ENCODE results near the gene LTF. TPM values are rescaled to one million over a fixed set of nuclear protein-coding genes. Genes with fewer than 3 reads are reported as not detected.

Gene LTF
- total RNA-seq, 4 donors from 2014 or later: 0.62 to 5.1 (median 1.1) TPM

DNA sequence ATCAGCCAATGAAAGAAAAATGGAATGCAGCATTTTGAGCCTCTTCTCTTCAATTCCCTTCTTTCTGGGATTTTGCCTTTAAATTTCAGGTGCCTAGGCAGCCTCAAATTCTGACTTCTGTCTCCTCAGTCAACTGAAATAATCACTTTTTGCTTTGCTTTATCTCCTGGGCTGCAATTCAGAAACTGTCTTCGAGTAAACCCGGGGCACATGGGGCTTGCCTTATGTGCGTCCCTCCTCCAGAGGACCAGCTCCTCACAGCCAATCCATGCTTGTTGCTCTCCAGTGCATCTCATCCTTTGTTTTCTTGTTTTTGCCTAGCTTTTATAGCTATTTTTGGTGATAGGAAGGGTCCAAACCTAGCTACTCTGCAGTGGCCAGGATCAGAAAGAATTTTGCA, 41.8 kb upstream of the LTF start:
- Histone ChIP-seq H3K4me3 (no peak overlapping the region), H3K4me1 (peaks cover 18 to 20% of the 10 kb centered on the region in 2 donors), H3K27me3 (no peaks in the 10 kb centered on the region), H3K36me3 (no peaks in the 10 kb centered on the region), H3K27ac (peak overlapping the region in 1 of 4 donors; percentile 10), H3K9me3 (no peaks in the 10 kb centered on the region)
- in situ Hi-C loops (cut with MboI; ENCODE audit: low sequenced_read_pairs in 4 of 4) (no loop called here), intact Hi-C loops (cut with DNase I; ENCODE audit: low total_unique reads) (no loop called here)
- no peak for ATAC-seq
- DNase-seq: no peak
- TF ChIP-seq POLR2A (IDR thresholded peaks at IDR 0.05): no peak

DNA sequence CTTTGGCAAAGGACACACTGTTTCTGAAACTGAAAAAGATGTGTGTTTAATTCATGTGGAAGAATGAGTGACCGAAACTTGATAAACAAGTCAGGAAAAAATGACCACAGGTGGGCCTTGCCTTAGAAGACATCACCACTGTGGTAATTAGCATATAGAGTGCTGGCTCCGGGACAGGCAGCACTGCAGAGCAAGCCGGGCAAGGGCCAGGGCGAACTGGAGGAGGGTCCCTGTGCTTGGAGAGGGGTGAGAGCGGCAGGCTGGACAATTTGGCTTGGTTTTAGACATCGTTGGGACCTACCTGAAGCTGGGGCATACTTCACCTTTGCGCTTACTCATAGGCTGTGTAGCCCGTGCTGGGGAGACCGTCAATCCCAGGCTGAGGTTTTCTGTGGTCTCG, 41.2 kb upstream of the LTF start:
- H3K27me3 ChIP-seq: no peaks in the 10 kb centered on the region
- no peak overlapping the region for H3K4me3 ChIP-seq
- H3K4me1 ChIP-seq: peaks cover 24 to 26% of the 10 kb centered on the region in 2 donors
- peak overlapping the region in 3 of 4 donors; percentile 10 to 13 (median 13) for H3K27ac ChIP-seq
- H3K36me3 ChIP-seq: no peaks in the 10 kb centered on the region
- TF ChIP-seq, protein P1, sequence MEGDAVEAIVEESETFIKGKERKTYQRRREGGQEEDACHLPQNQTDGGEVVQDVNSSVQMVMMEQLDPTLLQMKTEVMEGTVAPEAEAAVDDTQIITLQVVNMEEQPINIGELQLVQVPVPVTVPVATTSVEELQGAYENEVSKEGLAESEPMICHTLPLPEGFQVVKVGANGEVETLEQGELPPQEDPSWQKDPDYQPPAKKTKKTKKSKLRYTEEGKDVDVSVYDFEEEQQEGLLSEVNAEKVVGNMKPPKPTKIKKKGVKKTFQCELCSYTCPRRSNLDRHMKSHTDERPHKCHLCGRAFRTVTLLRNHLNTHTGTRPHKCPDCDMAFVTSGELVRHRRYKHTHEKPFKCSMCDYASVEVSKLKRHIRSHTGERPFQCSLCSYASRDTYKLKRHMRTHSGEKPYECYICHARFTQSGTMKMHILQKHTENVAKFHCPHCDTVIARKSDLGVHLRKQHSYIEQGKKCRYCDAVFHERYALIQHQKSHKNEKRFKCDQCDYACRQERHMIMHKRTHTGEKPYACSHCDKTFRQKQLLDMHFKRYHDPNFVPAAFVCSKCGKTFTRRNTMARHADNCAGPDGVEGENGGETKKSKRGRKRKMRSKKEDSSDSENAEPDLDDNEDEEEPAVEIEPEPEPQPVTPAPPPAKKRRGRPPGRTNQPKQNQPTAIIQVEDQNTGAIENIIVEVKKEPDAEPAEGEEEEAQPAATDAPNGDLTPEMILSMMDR (IDR thresholded peaks at IDR 0.05 in 4 of 5, conservative IDR thresholded peaks at IDR 0.05 in 1 of 5): no peak
- TF ChIP-seq POLR2A (IDR thresholded peaks at IDR 0.05): no peak
- in situ Hi-C loops (cut with MboI; ENCODE audit: low sequenced_read_pairs in 4 of 4) (no loop called here), intact Hi-C loops (cut with DNase I; ENCODE audit: low total_unique reads) (no loop called here)
- ATAC-seq: no peak
- DNase-seq: no peak
- no peaks in the 10 kb centered on the region for H3K9me3 ChIP-seq

DNA sequence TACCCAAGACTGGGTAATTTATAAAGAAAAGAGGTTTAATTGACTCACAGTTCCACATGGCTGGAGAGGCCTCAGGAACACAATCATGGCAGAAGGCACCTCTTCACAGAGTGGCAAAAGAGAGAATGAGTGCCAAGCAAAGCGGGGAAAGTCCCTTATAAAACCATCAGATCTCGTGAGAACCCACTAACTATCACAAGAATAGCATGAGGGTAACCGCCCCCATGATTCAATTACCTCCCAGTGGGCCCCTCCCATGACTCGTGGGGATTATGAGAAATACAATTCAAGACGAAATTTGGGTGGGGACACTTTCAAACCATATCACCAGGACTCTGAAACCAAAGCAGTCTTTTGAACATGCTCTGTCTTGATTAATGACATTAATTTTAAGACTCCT, 40.1 kb upstream of the LTF start:
- intact Hi-C loops (cut with DNase I; ENCODE audit: low total_unique reads): no loop called here
- H3K27ac ChIP-seq: peak overlapping the region in 1 of 4 donors; percentile 64
- no peak for ATAC-seq
- no peak overlapping the region for H3K4me3 ChIP-seq
- H3K4me1 ChIP-seq: peaks cover 26 to 29% of the 10 kb centered on the region in 2 donors
- H3K27me3 ChIP-seq: no peaks in the 10 kb centered on the region
- H3K36me3 ChIP-seq: no peaks in the 10 kb centered on the region
- in situ Hi-C loops (cut with MboI; ENCODE audit: low sequenced_read_pairs in 4 of 4): no loop called here
- no peak for DNase-seq
- no peaks in the 10 kb centered on the region for H3K9me3 ChIP-seq
- TF ChIP-seq POLR2A (IDR thresholded peaks at IDR 0.05): no peak
- TF ChIP-seq, protein P1 (IDR thresholded peaks at IDR 0.05 in 4 of 5, conservative IDR thresholded peaks at IDR 0.05 in 1 of 5): no peak

DNA sequence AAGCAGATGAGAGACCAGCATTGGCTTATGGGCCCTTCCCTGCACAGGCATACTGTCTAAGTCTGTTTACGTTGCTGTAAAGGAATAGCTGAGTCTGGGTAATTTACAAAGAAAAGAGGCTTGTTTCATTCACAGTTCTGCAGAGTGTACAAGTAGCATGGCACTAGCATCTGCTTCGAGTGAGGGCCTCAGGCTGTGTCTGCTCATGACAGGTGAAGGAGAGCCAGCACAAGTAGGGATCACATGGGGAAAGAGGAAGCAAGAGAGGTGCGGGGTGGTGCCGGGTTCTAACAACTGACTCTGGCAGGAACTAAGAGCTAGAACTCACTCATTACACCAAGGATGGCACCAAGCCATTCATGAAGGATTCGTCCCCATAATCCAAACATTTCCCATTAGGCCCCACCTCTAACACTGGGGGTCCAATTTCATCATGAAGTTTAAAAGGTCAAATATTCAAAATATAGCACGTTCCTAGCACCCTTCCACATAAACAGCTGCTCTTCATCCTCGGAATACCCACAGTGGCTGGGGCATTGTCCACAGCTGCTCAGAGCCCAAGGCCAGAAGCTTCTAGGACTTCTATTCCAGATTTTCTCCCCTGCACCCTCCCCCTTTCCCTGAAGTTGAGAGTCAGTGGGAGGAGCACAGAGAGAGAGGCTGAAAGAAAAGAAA, 38.6 kb upstream of the LTF start:
- TF ChIP-seq POLR2A (IDR thresholded peaks at IDR 0.05): no peak
- TF ChIP-seq, protein P1 (IDR thresholded peaks at IDR 0.05 in 4 of 5, conservative IDR thresholded peaks at IDR 0.05 in 1 of 5): no peak
- Histone ChIP-seq H3K9me3 (no peaks in the 10 kb centered on the region), H3K27me3 (no peaks in the 10 kb centered on the region), H3K27ac (peak overlapping the region; percentile 37 to 77 (median 68)), H3K36me3 (no peaks in the 10 kb centered on the region), H3K4me1 (peaks cover 29 to 38% of the 10 kb centered on the region in 2 donors), H3K4me3 (no peak overlapping the region)
- peak in 1 of 2 donors; percentile 30 for ATAC-seq
- intact Hi-C loops (cut with DNase I; ENCODE audit: low total_unique reads): no loop called here
- in situ Hi-C loops (cut with MboI; ENCODE audit: low sequenced_read_pairs in 4 of 4): no loop called here
- no peak for DNase-seq

DNA sequence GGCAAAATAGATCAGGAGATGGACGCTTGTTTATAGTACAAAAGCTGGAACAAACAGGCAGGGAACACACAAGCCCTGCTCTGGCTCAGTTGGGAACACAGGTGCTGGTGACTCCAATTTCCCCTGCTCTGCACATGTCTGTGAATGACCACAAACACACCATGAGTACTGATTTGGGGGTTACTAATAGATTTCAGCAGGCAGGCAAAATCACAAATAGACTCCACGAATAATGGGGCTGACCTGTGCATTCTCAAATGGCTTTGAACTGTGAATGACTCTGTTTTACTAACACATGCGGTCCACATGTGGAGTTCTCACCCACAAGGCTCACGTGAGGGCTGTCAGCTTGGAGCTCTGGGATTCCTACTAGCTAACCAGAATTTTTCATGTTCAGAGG, 37.0 kb upstream of the LTF start:
- ATAC-seq (peak in 1 of 2 donors; percentile 68), DNase-seq (peak in 1 of 2 donors; percentile 49)
- H3K36me3 ChIP-seq: no peaks in the 10 kb centered on the region
- H3K4me1 ChIP-seq: peaks cover 29 to 38% of the 10 kb centered on the region in 2 donors
- no peak overlapping the region for H3K4me3 ChIP-seq
- H3K27ac ChIP-seq: peak overlapping the region in 3 of 4 donors; percentile 64 to 77 (median 71)
- in situ Hi-C loops (cut with MboI; ENCODE audit: low sequenced_read_pairs in 4 of 4): no loop called here
- H3K27me3 ChIP-seq: no peaks in the 10 kb centered on the region
- no peaks in the 10 kb centered on the region for H3K9me3 ChIP-seq
- TF ChIP-seq, protein P1 (IDR thresholded peaks at IDR 0.05 in 4 of 5, conservative IDR thresholded peaks at IDR 0.05 in 1 of 5): no peak
- TF ChIP-seq POLR2A (IDR thresholded peaks at IDR 0.05): no peak
- intact Hi-C loops (cut with DNase I; ENCODE audit: low total_unique reads): no loop called here

All from gastrocnemius medialis (tissue), 4 donors.